Neural cell (in vitro differentiated cells): ENCODE results near the gene SLC6A6.

Experiments used
- CTCF ChIP-seq: fragments of 450-650 bp; IDR thresholded peaks from 2 replicates; pipeline ENCODE4 v1.5.1; 2014; ENCODE audit warnings: antibody characterized with exemption, mild to moderate bottlenecking, moderate library complexity; ENCODE audit not compliant: poor library complexity, severe bottlenecking
- EZH2 ChIP-seq: fragments of 200-600, 300-800 bp; shearing (Covaris generic), sonication (generic); IDR thresholded peaks from 2 replicates; pipeline ENCODE4 v1.6.1; 2014; ENCODE audit warnings: antibody characterized with exemption, low read length, borderline replicate concordance, mild to moderate bottlenecking; ENCODE audit not compliant: insufficient read depth, poor library complexity, severe bottlenecking
- POLR2AphosphoS5 ChIP-seq: IDR thresholded peaks from 2 replicates; pipeline ENCODE4 v1.6.1; 2012

- TF ChIP-seq CTCF, result no peak
- no peak for TF ChIP-seq POLR2AphosphoS5
- no peak for TF ChIP-seq EZH2
These were observed 116.5 kb downstream of the SLC6A6 start for GRCh38 chr3:14518893-14519292.
